HG02938 (cell line): ENCODE measurements around the gene PDE6B.
"Not testable (repeated sequence)": the region's sequence is repeated elsewhere in the genome, so short reads cannot be mapped to it uniquely, and the experiment has no call there.

Experiments used
- ATAC-seq: cut with Tn5 transposase; IDR thresholded peaks from one replicate; pipeline ENCODE4 v1.9.1; 2021; ENCODE audit warnings: mild to moderate bottlenecking, moderate library complexity; ENCODE audit not compliant: unreplicated experiment

The PDE6B gene

GRCh38 chr4:703336-704197 is 78.2 kb downstream of the PDE6B start:
- no peak for ATAC-seq

- ATAC-seq: no peak
Observed at GRCh38 chr4:704198-704891, 79.0 kb downstream of the PDE6B start.

GRCh38 chr4:704971-705277 is 79.6 kb downstream of the PDE6B start:
- ATAC-seq: no peak

- peak; percentile 84 for ATAC-seq
Observed at GRCh38 chr4:705278-706082, 80.1 kb downstream of the PDE6B start, which contains the start of gene PCGF3. Gene PCGF3 (plus strand): TSS chr4:705832. CDS start chr4:733681, 27,849 bp downstream.

GRCh38 chr4:706083-706633 is 80.8 kb downstream of the PDE6B start:
- ATAC-seq: not testable (repeated sequence)

- ATAC-seq: no peak
Observed at GRCh38 chr4:706834-707598, 81.6 kb downstream of the PDE6B start.

GRCh38 chr4:707929-708630 is 82.7 kb downstream of the PDE6B start:
- ATAC-seq: no peak

GRCh38 chr4:708631-708933 is 83.2 kb downstream of the PDE6B start:
- no peak for ATAC-seq

GRCh38 chr4:709348-709747 is 84.0 kb downstream of the PDE6B start:
- ATAC-seq: no peak

GRCh38 chr4:710116-710515 is 84.7 kb downstream of the PDE6B start:
- ATAC-seq: no peak

- ATAC-seq: no peak
Observed at GRCh38 chr4:710916-711315, 85.5 kb downstream of the PDE6B start.

GRCh38 chr4:712093-712492 is 86.7 kb downstream of the PDE6B start:
- ATAC-seq: no peak

GRCh38 chr4:712916-713632 is 87.7 kb downstream of the PDE6B start:
- ATAC-seq: no peak

GRCh38 chr4:714087-714486 is 88.7 kb downstream of the PDE6B start:
- no peak for ATAC-seq

GRCh38 chr4:717601-718320 is 92.4 kb downstream of the PDE6B start:
- ATAC-seq: no peak

- ATAC-seq: no peak
Observed at GRCh38 chr4:718460-718859, 93.1 kb downstream of the PDE6B start.
